ENCODE data around the gene ARID5A.

- TF ChIP-seq CTCF (IDR thresholded peaks at IDR 0.05), result no peak
- no peak for TF ChIP-seq POLR2A (IDR thresholded peaks at IDR 0.05)
Observed at GRCh38 chr2:96523659-96524481, 12.7 kb upstream of the ARID5A start.

All from right lobe of liver (tissue), 4 donors.